OCI-LY1 (cell line): ENCODE data around the gene TTC1.

Experiments used
- EZH2 ChIP-seq: fragments of 200-600 bp; sonication (generic), shearing (Covaris generic); IDR thresholded peaks from 2 replicates; pipeline ENCODE4 v1.8.0; 2017; ENCODE audit warnings: borderline replicate concordance, mixed run types, mild to moderate bottlenecking, antibody characterized with exemption, low read length, moderate library complexity, mixed read lengths
- TF ChIP-seq, protein P1 (sequence below): fragments of 200-600 bp; sonication (generic), shearing (Covaris generic); IDR thresholded peaks from 2 replicates; pipeline ENCODE4 v1.5.1; 2017; ENCODE audit warnings: mild to moderate bottlenecking, antibody characterized with exemption, low read length, moderate library complexity, mixed read lengths

- TF ChIP-seq, protein P1, sequence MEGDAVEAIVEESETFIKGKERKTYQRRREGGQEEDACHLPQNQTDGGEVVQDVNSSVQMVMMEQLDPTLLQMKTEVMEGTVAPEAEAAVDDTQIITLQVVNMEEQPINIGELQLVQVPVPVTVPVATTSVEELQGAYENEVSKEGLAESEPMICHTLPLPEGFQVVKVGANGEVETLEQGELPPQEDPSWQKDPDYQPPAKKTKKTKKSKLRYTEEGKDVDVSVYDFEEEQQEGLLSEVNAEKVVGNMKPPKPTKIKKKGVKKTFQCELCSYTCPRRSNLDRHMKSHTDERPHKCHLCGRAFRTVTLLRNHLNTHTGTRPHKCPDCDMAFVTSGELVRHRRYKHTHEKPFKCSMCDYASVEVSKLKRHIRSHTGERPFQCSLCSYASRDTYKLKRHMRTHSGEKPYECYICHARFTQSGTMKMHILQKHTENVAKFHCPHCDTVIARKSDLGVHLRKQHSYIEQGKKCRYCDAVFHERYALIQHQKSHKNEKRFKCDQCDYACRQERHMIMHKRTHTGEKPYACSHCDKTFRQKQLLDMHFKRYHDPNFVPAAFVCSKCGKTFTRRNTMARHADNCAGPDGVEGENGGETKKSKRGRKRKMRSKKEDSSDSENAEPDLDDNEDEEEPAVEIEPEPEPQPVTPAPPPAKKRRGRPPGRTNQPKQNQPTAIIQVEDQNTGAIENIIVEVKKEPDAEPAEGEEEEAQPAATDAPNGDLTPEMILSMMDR, result no peak
- TF ChIP-seq EZH2, result no peak
Measured at GRCh38 chr5:160061770-160062169, 52.8 kb downstream of the TTC1 start.
